ENCODE data around the gene ZFP36L2. TPM values are rescaled to one million over a fixed set of nuclear protein-coding genes. Genes with fewer than 3 reads are reported as not detected.

ZFP36L2 gene
- total RNA-seq, result 100 to 1,000 TPM; 114 to 305 (median 208) TPM

GRCh38 chr2:43226558-43226954 lies at the start of gene ZFP36L2:
ZFP36L2 (minus strand) TSS chr2:43226606; CDS start chr2:43226315, 291 bp downstream.
- Histone ChIP-seq H3K4me1 (peaks cover 15 to 35% (median 32%) of the 10 kb centered on the region in 4 donors), H3K27me3 (no peaks in the 10 kb centered on the region), H3K36me3 (peaks cover 0 to 26% (median 15%) of the 10 kb centered on the region in 4 donors), H3K27ac (peak within 1 kb of the TSS; percentile 96 to 100 (median 99)), H3K4me3 (peak within 1 kb of the TSS; percentile 85 to 91 (median 90)), H3K9me3 (no peaks in the 10 kb centered on the region)
- DNase-seq, result peak; percentile 97
- in situ Hi-C loops (cut with MboI; ENCODE audit: low pct_ligation_motif_present in 1 of 4, low pct_unique_long_range_greater_than_20kb in 1 of 4, low sequenced_read_pairs in 3 of 4), result loop anchor here in 3 of 4 donors (5.0 to 25.0 kb wide), 3 partner anchors 99 to 389 kb away; no protein-coding TSS in a partner anchor
- 0% methylated on average over 12 of the region's 58 CpGs; no CpG with 5 or more reads in 1 of the 2 donors for WGBS, 2 donors (ENCODE audit: low coverage in 1 of 2)
- intact Hi-C loops (cut with DNase I; ENCODE audit: low total_unique reads), result loop anchor here (1.0 to 10.0 kb wide), 5 partner anchors 118 to 402 kb away; no protein-coding TSS in a partner anchor
- TF ChIP-seq CTCF (IDR thresholded peaks at IDR 0.05) (peak in 1 of 5 experiments; percentile 40), POLR2A (IDR thresholded peaks at IDR 0.05) (peak; percentile 98), EP300 (IDR thresholded peaks at IDR 0.05; ENCODE audit: low read depth) (no peak), POLR2AphosphoS5 (IDR thresholded peaks at IDR 0.05) (peak; percentile 91 to 99 (median 98))

- Histone ChIP-seq H3K9me3 (no peaks in the 10 kb centered on the region), H3K36me3 (no peaks in the 10 kb centered on the region), H3K27me3 (no peaks in the 10 kb centered on the region), H3K4me3 (no peak overlapping the region), H3K27ac (no peak overlapping the region), H3K4me1 (peaks cover 17 to 26% (median 22%) of the 10 kb centered on the region in 4 donors)
- WGBS, 2 donors (ENCODE audit: low coverage in 1 of 2), result 92 to 93% methylated on average over 4 of the region's 4 CpGs
- DNase-seq, result no peak
- no peak for TF ChIP-seq POLR2AphosphoS5 (IDR thresholded peaks at IDR 0.05)
- TF ChIP-seq EP300 (IDR thresholded peaks at IDR 0.05; ENCODE audit: low read depth), result no peak
- TF ChIP-seq POLR2A (IDR thresholded peaks at IDR 0.05), result no peak
- no peak for TF ChIP-seq CTCF (IDR thresholded peaks at IDR 0.05)
- in situ Hi-C loops (cut with MboI; ENCODE audit: low pct_ligation_motif_present in 1 of 4, low pct_unique_long_range_greater_than_20kb in 1 of 4, low sequenced_read_pairs in 3 of 4), result loop anchor here in 1 of 4 donors (25.0 kb wide), 1 partner anchor 437 kb away; no protein-coding TSS in a partner anchor
- intact Hi-C loops (cut with DNase I; ENCODE audit: low total_unique reads), result no loop called here
Measured at GRCh38 chr2:43274721-43275120, 48.3 kb upstream of the ZFP36L2 start.

- intact Hi-C loops (cut with DNase I; ENCODE audit: low total_unique reads), result no loop called here
- Histone ChIP-seq H3K9me3 (no peaks in the 10 kb centered on the region), H3K4me3 (no peak overlapping the region), H3K27ac (peak overlapping the region in 1 of 4 donors; percentile 15), H3K36me3 (no peaks in the 10 kb centered on the region), H3K27me3 (no peaks in the 10 kb centered on the region), H3K4me1 (peaks cover 23 to 32% (median 29%) of the 10 kb centered on the region in 4 donors)
- no peak for TF ChIP-seq CTCF (IDR thresholded peaks at IDR 0.05)
- TF ChIP-seq POLR2AphosphoS5 (IDR thresholded peaks at IDR 0.05), result no peak
- TF ChIP-seq EP300 (IDR thresholded peaks at IDR 0.05; ENCODE audit: low read depth), result no peak
- TF ChIP-seq POLR2A (IDR thresholded peaks at IDR 0.05), result no peak
- in situ Hi-C loops (cut with MboI; ENCODE audit: low pct_ligation_motif_present in 1 of 4, low pct_unique_long_range_greater_than_20kb in 1 of 4, low sequenced_read_pairs in 3 of 4), result loop anchor here in 1 of 4 donors (25.0 kb wide), 1 partner anchor 437 kb away; no protein-coding TSS in a partner anchor
- WGBS, 2 donors (ENCODE audit: low coverage in 1 of 2), result 93 to 100% methylated on average over 1 to 4 of the region's 4 CpGs
- DNase-seq, result no peak
Measured at GRCh38 chr2:43274055-43274454, 47.6 kb upstream of the ZFP36L2 start.

GRCh38 chr2:43273529-43273928 lies 47.1 kb upstream of the ZFP36L2 start:
- H3K4me3 ChIP-seq, result no peak overlapping the region
- peak overlapping the region in 1 of 4 donors; percentile 15 for H3K27ac ChIP-seq
- H3K36me3 ChIP-seq, result no peaks in the 10 kb centered on the region
- intact Hi-C loops (cut with DNase I; ENCODE audit: low total_unique reads), result no loop called here
- WGBS, 2 donors (ENCODE audit: low coverage in 1 of 2), result 64 to 82% methylated on average over 2 to 4 of the region's 4 CpGs
- in situ Hi-C loops (cut with MboI; ENCODE audit: low pct_ligation_motif_present in 1 of 4, low pct_unique_long_range_greater_than_20kb in 1 of 4, low sequenced_read_pairs in 3 of 4), result loop anchor here in 1 of 4 donors (25.0 kb wide), 1 partner anchor 436 kb away; no protein-coding TSS in a partner anchor
- no peaks in the 10 kb centered on the region for H3K9me3 ChIP-seq
- peaks cover 24 to 37% (median 34%) of the 10 kb centered on the region in 4 donors for H3K4me1 ChIP-seq
- H3K27me3 ChIP-seq, result no peaks in the 10 kb centered on the region
- TF ChIP-seq CTCF (IDR thresholded peaks at IDR 0.05) (no peak), POLR2AphosphoS5 (IDR thresholded peaks at IDR 0.05) (no peak), POLR2A (IDR thresholded peaks at IDR 0.05) (no peak), EP300 (IDR thresholded peaks at IDR 0.05; ENCODE audit: low read depth) (no peak)
- no peak for DNase-seq

Measured in transverse colon (tissue), 4 donors.